Nephron progenitor cell (in vitro differentiated cells): ENCODE data around the gene IL1RN.

ENCODE experiments used
- DNase-seq: peaks from one replicate; pipeline ENCODE4 v3.0.0; 2021
- H3K27ac Mint-ChIP-seq: 2 replicates; pipeline ENCODE4 v1.8.0; 2021; ENCODE audit warnings: mild to moderate bottlenecking, moderate library complexity, mixed read lengths
- H3K27me3 Mint-ChIP-seq: 2 replicates; pipeline ENCODE4 v1.8.0; 2021; ENCODE audit warnings: mild to moderate bottlenecking, low read depth, mixed read lengths; ENCODE audit not compliant: poor library complexity
- H3K36me3 Mint-ChIP-seq: 2 replicates; pipeline ENCODE4 v1.8.0; 2021; ENCODE audit warnings: low read depth, mixed read lengths
- H3K4me1 Mint-ChIP-seq: 2 replicates; pipeline ENCODE4 v1.8.0; 2021; ENCODE audit warnings: mixed read lengths
- H3K4me3 Mint-ChIP-seq: 2 replicates; pipeline ENCODE4 v1.8.0; 2021; ENCODE audit warnings: mild to moderate bottlenecking, moderate library complexity, mixed read lengths
- H3K9me3 Mint-ChIP-seq: 2 replicates; pipeline ENCODE4 v1.8.0; 2021; ENCODE audit warnings: mild to moderate bottlenecking, moderate library complexity, mixed read lengths
- TF ChIP-seq, protein P1 (sequence below): fragments of 200-600 bp; sonication (generic); IDR thresholded peaks from 2 replicates; pipeline ENCODE4 v1.5.0; 2021; ENCODE audit warnings: antibody characterized with exemption

The IL1RN gene

DNA sequence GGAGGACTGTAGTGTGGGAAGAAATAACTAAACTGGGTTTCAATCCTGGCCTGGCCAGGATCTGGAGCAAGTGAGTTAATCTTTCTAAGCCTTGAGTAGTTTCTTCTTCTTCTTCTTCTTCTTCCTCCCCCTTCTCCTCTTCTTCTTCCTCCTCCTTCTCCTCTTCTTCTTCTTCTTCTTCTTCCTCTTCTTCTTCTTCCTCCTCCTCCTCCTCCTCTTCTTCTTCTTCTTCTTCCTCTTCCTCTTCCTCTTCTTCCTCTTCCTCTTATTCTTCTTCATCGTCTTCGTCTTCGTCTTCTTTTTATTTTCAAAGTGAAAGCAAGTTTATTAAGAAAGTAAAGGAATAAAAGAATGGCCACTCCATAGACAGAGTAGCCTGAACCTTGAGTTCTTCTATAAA lies 6.5 kb upstream of the IL1RN start:
- no peaks in the 10 kb centered on the region for H3K4me1 Mint-ChIP-seq
- DNase-seq = no peak
- H3K27me3 Mint-ChIP-seq = peaks cover 40% of the 10 kb centered on the region
- no peaks in the 10 kb centered on the region for H3K9me3 Mint-ChIP-seq
- H3K27ac Mint-ChIP-seq = no peak overlapping the region
- H3K36me3 Mint-ChIP-seq = no peaks in the 10 kb centered on the region
- TF ChIP-seq, protein P1, sequence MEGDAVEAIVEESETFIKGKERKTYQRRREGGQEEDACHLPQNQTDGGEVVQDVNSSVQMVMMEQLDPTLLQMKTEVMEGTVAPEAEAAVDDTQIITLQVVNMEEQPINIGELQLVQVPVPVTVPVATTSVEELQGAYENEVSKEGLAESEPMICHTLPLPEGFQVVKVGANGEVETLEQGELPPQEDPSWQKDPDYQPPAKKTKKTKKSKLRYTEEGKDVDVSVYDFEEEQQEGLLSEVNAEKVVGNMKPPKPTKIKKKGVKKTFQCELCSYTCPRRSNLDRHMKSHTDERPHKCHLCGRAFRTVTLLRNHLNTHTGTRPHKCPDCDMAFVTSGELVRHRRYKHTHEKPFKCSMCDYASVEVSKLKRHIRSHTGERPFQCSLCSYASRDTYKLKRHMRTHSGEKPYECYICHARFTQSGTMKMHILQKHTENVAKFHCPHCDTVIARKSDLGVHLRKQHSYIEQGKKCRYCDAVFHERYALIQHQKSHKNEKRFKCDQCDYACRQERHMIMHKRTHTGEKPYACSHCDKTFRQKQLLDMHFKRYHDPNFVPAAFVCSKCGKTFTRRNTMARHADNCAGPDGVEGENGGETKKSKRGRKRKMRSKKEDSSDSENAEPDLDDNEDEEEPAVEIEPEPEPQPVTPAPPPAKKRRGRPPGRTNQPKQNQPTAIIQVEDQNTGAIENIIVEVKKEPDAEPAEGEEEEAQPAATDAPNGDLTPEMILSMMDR = no peak
- no peak overlapping the region for H3K4me3 Mint-ChIP-seq

DNA sequence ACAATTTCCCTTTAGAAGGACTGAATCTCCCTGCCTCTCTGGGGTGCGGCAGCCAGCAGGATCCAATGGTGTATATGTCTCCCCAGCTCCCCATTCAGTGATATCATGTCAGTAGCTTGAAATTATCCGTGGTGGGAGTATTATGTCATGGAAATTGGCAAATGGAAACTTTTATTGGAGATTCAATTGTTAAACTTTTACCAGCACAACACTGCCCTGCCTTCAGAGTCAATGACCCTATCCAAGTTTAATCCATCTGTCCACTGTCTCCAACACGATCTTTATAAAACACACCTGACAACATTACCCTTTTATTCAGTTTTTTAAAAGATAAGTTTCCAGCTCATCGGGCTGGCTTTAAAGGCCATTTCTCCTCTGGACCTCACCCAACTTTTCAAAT lies 5.0 kb upstream of the IL1RN start:
- Mint-ChIP-seq H3K36me3 (no peaks in the 10 kb centered on the region), H3K27me3 (peaks cover 48% of the 10 kb centered on the region), H3K4me3 (no peak overlapping the region)

DNA sequence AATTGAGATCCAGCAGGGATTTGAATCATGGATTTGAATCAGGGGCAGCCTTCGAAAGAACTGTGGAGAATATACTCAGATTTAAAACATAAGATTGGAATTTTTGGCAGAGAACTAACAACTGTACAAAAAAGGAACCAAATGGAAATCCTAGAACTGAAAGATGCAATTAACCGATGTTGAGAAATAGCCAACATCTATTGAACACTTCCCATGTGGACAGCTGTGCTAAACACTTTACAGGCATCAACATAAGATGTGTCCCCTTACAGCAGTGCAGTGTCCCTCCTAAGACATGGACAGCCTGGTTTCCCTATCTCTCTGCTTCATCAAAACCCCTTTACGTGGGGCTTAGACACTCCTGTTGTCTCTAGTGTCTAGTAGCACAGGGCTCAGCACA lies 3.7 kb upstream of the IL1RN start:
- TF ChIP-seq, protein P1 = no peak
- H3K4me3 Mint-ChIP-seq = no peak overlapping the region
- H3K27ac Mint-ChIP-seq = no peak overlapping the region
- H3K9me3 Mint-ChIP-seq = no peaks in the 10 kb centered on the region
- peaks cover 50% of the 10 kb centered on the region for H3K27me3 Mint-ChIP-seq
- DNase-seq = no peak
- no peaks in the 10 kb centered on the region for H3K4me1 Mint-ChIP-seq
- no peaks in the 10 kb centered on the region for H3K36me3 Mint-ChIP-seq

More for the DNA sequence above, 5.0 kb upstream of the IL1RN start:
- Mint-ChIP-seq H3K4me1 (no peaks in the 10 kb centered on the region), H3K9me3 (no peaks in the 10 kb centered on the region), H3K27ac (no peak overlapping the region)
- TF ChIP-seq, protein P1 = no peak
- DNase-seq = no peak

DNA sequence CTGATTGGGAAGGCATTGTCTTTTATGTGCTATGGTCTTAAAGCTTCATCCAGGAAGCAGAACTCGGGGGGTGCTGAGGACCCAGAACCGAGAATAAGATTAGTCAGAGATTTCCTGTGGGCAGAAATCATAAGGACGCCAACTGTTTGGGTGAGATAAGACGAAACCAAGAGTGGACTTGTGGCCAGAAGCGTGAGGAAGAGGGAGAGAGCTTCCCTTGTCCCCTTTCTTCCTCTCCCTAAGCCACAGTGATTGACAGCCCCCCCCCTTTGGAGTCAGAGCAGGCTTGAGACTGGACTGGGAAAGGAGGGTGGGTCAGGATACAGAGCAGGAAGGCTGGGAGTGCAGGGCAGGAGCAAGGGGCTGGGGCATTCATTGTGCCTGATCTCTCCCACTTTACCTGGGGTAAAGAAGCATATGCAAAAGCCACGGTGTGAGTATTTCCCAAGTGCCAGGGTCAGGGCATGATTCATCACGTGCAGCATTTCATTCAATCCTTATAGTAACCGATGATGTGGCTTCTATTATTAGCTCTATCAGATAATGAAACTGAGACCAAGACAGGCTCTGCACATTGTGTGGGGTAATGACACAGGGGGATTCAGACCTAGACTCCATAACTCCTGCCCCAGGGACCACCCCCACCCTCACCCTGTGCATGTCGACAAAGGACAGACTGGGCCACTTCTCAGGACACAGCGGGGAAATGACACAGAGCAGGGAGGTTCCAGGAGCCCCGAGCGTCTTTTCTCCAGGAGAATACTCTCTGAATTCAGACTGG lies 3.0 kb upstream of the IL1RN start:
- Mint-ChIP-seq H3K27me3 (peaks cover 51% of the 10 kb centered on the region), H3K4me1 (no peaks in the 10 kb centered on the region), H3K9me3 (no peaks in the 10 kb centered on the region), H3K4me3 (no peak overlapping the region), H3K27ac (no peak overlapping the region), H3K36me3 (no peaks in the 10 kb centered on the region)
- TF ChIP-seq, protein P1 = no peak
- DNase-seq = no peak

DNA sequence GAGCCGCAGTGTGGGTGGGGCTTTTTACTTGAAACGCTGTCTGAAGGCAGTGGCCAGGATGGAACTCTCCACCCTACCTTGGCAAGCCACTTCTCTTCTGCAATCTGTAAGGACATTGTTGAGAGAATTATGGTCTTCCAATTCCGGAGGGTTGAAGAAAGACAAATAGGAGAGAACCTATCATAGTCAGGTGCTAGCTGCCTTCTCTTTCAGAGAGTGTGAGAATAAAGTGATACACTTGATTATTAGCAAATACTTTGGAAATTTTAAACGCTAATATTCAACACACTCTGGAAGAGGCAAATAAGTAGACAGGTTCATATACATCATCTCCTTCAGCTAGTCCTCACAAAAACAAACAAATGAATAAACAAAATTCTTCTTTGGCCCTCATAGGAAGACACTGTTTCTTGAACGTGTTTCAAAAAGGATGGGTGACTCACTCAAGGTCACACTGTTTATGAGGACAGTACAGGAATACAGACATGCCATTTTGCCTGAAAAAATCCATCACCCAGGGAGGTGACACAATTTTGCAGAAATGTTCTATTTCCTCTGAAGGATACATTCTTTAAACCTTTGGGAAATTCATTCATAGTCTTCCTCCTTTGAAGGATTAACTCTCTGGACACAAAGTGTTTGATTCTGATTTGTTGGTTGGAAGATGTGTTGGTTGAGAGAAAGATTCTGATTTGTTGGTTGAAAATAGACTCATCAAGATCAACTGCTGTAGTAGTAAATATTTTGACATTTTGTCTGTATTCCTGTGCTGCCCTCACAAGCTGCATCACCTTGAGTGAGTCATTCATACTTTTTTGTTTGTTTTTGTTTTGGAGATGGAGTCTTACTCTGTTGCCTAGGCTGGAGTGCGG lies 2.2 kb upstream of the IL1RN start:
- H3K27me3 Mint-ChIP-seq = peaks cover 49% of the 10 kb centered on the region
- no peak for DNase-seq

More for the DNA sequence above, 2.2 kb upstream of the IL1RN start:
- H3K4me3 Mint-ChIP-seq = no peak overlapping the region
- H3K4me1 Mint-ChIP-seq = no peaks in the 10 kb centered on the region
- H3K36me3 Mint-ChIP-seq = no peaks in the 10 kb centered on the region
- H3K27ac Mint-ChIP-seq = no peak overlapping the region
- H3K9me3 Mint-ChIP-seq = no peaks in the 10 kb centered on the region
- TF ChIP-seq, protein P1 = no peak
